Measurements from ENCODE around the gene DGCR8. TPM values are rescaled to one million over a fixed set of nuclear protein-coding genes. Genes with fewer than 3 reads are reported as not detected.

The DGCR8 gene
- total RNA-seq, 1 donor: 7.9 TPM

DNA sequence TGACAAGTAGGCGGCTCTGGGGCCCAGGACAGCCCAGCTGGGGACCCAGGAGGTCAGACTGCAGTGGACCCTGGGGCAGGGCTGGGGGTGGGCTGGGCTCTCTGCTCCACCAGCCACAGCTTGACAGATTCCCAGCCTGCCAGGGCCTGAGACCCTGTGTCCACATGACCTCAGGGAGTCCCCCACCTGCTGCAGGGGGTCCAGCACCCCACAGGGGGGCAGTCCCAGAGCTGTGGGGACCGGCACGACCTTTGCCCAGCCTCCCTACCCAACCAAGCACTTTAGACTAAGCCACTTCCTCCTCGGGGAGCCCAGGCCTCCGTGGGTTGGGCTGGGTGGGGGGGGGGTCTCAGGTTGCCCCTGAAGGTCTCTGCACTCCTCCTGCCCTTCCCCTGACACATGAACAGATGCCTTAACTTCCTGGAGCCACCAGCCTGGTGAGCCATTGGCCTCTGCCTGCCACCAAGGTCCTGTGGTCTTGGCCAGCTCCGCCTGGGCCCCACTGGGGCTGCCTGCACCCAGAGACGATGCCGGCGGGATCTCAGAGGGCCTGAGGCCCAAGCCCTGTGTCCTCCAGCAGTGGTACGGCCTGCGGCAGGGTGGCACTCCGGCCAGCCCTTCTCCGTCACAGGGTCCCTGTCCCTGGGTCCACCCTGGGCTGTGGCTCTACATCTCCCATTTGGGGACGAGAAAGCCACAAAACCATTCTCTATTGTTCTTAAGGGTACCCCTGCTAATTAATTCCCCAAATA is 67.4 kb downstream of the DGCR8 start:
- no peaks in the 10 kb centered on the region for H3K4me1 ChIP-seq (ENCODE audit: insufficient read depth, low read length)
- no peaks in the 10 kb centered on the region for H3K27me3 ChIP-seq (ENCODE audit: insufficient read depth, low read length)
- no peaks in the 10 kb centered on the region for H3K9me3 ChIP-seq (ENCODE audit: low read depth, low read length)
- no peak overlapping the region for H3K4me3 ChIP-seq (ENCODE audit: low read length)

DNA sequence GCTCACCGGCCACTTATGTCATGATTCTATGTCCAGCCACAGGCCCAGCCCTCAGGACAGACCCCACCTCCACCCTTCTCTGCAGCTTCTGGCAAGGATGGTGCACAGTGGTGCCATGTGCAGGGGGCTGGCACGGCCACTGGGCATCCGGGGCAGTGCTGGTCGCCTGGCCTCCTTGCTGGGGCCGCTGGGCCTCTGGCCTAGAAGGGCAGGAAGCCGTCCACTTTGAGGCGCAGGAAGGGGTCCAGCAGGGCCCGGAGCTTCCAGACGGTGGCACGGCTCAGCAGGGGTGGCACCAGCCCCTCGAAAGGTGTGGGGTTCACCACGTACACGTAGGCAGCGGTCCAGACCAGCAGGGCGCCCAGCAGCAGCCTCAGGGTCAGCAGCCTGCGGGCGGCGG is 68.4 kb downstream of the DGCR8 start:
- Histone ChIP-seq H3K4me3 (ENCODE audit: low read length) (no peak overlapping the region), H3K27me3 (ENCODE audit: insufficient read depth, low read length) (no peaks in the 10 kb centered on the region), H3K4me1 (ENCODE audit: insufficient read depth, low read length) (no peaks in the 10 kb centered on the region), H3K9me3 (ENCODE audit: low read depth, low read length) (no peaks in the 10 kb centered on the region)

DNA sequence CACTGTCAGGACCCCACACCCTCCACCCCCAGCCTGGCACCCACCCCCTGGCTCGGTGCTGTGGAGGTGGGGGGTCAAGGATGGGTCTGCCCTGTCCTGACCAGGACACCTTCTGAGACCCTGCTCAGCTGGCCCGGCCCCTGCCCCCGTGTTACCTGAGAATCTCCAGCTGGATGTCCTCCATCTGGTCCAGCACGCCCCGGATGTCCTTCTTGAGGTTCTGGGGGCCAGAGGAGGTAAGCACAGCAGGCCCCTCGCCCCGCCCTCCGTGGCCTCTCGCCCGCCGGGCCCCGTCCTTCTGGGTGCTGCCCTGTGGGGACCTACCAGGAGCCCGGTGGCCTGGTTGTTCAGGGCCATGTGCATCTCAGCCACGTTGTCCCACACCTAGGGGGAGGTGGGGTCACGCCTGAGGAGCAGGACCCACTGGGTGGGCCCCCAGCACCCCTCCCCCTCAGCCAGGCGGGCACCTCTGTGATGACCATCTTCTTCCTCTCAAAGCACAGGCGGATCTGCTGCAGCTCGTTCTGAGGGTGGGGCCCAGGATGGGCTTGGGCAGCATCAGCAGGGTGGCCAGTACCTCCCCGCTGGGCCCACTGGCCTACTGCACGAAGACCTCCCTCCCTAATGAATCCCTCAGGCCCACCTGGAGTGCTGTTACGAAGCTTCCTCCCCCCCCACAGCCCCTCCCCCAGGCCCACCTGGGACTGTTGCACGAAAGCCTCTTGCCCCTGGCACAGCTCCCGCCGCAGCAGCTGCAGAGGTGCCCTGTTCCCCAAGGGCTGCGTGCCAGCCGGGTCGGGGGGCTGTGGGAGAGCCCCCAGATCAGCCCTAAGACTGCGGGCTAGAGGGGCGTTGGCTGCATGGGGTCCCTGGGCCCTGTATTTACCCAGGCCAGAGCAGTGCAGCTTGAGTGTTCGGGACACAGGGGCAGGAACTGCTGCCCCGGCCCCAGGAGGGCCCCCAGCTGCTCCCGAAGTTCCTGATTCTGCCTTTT is 69.5 kb downstream of the DGCR8 start:
- H3K4me1 ChIP-seq (ENCODE audit: insufficient read depth, low read length): no peaks in the 10 kb centered on the region
- no peak overlapping the region for H3K4me3 ChIP-seq (ENCODE audit: low read length)
- no peaks in the 10 kb centered on the region for H3K27me3 ChIP-seq (ENCODE audit: insufficient read depth, low read length)
- no peaks in the 10 kb centered on the region for H3K9me3 ChIP-seq (ENCODE audit: low read depth, low read length)

DNA sequence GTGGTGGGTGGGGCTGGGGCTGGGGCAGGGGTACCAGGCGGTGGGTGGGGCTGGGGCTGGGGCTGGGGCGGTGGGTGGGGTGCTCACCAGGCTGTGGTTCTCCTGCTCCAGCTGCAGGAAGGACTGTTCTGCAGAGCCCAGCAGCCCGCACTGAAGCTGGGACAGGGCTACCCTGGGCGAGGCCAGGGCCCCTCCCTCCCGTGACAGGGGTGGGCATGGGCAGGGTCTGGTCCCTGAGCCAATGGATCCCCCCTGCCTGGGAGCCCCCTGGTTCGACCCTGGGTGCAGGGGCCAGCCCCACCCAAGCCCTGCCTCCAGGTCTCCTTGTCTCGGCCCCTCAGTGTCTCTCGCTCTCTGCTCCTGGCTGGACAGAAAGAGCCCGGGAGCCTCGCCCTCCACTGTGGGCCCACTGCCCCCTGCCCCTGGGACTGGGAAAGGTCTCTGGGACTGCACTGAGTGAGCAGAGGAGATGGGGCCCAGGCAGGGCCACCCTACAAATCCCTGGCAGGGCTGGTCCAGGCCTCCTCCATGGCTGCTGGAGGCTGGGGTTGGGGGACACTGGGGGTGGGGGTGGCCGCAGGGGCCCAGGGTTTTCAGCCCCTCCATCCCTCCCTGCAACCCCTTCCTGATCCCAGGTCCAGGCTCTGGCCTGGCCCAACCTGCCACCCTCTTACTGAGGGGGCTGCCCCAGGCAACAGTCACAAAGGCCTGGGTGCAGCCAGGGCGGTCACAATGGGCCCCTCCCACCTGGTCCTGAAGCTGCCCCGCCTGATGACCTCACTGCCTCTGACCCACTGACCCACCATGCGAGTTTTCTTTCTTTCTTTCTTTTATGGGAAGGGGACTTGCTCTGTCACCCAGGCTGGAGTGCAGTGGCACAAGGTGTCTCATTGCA is 70.6 kb downstream of the DGCR8 start, which contains the start of gene CCDC188:
Gene CCDC188, minus strand, starts transcription at position 675 of the 895 bp plus-strand sequence. Its CDS starts 69 bp downstream, at position 606.
- Histone ChIP-seq H3K4me1 (ENCODE audit: insufficient read depth, low read length) (peaks cover 3% of the 10 kb centered on the region), H3K27me3 (ENCODE audit: insufficient read depth, low read length) (no peaks in the 10 kb centered on the region), H3K9me3 (ENCODE audit: low read depth, low read length) (no peaks in the 10 kb centered on the region), H3K4me3 (ENCODE audit: low read length) (no peak within 1 kb of the TSS)

DNA sequence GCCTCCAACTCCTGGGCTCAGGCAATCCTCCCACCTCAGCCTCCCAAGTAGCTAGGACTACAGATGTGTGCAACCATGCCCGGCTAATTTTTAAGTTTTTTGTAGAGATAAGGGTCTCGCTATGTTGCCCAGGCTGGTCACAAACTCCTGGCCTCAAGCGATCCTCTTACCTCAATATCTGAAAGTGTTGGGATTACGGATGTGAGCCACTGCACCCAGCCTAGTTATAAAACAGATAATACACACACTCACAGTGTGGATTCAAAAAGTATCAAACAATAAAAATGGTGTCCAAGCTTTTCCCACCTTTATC is 71.2 kb downstream of the DGCR8 start:
- H3K9me3 ChIP-seq (ENCODE audit: low read depth, low read length): no peaks in the 10 kb centered on the region
- no peaks in the 10 kb centered on the region for H3K27me3 ChIP-seq (ENCODE audit: insufficient read depth, low read length)
- peaks cover 3% of the 10 kb centered on the region for H3K4me1 ChIP-seq (ENCODE audit: insufficient read depth, low read length)
- H3K4me3 ChIP-seq (ENCODE audit: low read length): no peak overlapping the region

DNA sequence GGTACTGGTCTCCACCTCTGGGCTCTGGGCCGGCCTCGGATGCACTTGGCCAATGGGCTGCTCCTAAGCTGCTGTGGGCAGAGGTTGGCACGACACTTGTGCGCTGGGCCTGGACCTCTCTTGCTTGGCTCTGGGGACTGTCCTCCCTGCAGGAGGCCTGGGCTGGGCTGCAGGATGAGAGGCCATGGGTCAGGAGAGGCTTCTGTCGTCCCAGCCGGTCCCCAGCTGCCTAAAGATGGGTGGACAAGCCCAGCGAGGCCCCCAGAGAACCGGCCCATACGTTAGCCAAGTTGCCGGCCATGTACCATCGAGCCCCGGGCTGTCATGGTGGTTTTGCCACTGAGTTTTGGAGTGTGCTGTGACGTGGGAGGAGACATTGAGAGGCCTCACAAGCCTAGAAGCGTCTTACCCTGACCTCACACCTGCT is 72.4 kb downstream of the DGCR8 start:
- H3K4me3 ChIP-seq (ENCODE audit: low read length): no peak overlapping the region
- H3K4me1 ChIP-seq (ENCODE audit: insufficient read depth, low read length): peaks cover 3% of the 10 kb centered on the region
- H3K9me3 ChIP-seq (ENCODE audit: low read depth, low read length): no peaks in the 10 kb centered on the region
- no peaks in the 10 kb centered on the region for H3K27me3 ChIP-seq (ENCODE audit: insufficient read depth, low read length)

DNA sequence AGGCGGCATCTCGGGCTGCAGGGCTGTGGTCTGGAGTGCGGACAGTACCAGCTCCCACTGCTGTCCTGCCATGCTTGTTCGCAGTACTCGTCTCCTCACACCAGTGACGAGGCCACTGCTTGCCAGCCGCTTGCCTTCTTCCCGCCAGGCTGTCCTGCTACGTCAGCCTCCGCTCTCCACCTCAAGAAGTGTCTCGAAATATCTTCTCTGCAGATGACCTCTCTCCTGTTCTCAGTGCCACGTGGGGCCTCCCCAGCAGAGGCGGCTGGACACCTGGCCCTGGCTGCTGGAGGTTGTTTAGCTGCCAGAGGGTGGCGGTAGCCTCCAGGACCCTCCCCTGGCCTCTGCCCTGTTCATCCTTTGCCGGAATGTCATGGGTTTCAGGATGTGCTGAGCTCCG is 73.9 kb downstream of the DGCR8 start:
- Histone ChIP-seq H3K4me3 (ENCODE audit: low read length) (no peak overlapping the region), H3K27me3 (ENCODE audit: insufficient read depth, low read length) (no peaks in the 10 kb centered on the region), H3K4me1 (ENCODE audit: insufficient read depth, low read length) (peaks cover 3% of the 10 kb centered on the region), H3K9me3 (ENCODE audit: low read depth, low read length) (no peaks in the 10 kb centered on the region)

DNA sequence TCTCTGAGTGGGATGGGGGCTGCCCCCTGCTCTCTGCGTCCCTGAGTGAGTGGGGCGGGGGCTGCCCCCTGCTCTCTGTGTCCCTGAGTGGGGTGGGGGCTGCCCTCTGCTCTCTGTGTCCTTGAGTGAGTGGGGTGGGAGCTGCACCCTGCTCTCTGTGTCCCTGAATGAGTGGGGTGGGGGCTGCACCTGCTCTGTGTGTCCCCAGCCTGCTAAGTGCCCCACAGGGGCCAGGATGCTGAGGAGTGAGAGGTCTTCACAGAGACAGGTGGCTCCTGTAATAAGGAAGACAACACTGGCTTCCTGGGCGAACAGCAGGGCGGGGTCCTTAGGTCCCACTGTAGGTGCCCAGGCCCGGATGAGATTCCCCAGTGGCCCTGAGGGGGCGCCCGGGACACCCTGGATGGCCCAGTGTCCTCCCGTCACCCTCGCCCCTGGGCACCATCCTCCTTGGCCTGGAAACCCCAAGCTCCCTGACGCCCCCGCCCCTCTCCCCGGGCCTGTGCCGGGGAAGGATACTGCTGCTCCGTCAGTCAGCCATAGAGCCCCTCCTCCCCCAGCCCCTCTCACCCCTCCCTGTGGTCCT is 74.7 kb downstream of the DGCR8 start:
- Histone ChIP-seq H3K9me3 (ENCODE audit: low read depth, low read length) (no peaks in the 10 kb centered on the region), H3K4me3 (ENCODE audit: low read length) (no peak overlapping the region), H3K4me1 (ENCODE audit: insufficient read depth, low read length) (peaks cover 3% of the 10 kb centered on the region), H3K27me3 (ENCODE audit: insufficient read depth, low read length) (no peaks in the 10 kb centered on the region)

DNA sequence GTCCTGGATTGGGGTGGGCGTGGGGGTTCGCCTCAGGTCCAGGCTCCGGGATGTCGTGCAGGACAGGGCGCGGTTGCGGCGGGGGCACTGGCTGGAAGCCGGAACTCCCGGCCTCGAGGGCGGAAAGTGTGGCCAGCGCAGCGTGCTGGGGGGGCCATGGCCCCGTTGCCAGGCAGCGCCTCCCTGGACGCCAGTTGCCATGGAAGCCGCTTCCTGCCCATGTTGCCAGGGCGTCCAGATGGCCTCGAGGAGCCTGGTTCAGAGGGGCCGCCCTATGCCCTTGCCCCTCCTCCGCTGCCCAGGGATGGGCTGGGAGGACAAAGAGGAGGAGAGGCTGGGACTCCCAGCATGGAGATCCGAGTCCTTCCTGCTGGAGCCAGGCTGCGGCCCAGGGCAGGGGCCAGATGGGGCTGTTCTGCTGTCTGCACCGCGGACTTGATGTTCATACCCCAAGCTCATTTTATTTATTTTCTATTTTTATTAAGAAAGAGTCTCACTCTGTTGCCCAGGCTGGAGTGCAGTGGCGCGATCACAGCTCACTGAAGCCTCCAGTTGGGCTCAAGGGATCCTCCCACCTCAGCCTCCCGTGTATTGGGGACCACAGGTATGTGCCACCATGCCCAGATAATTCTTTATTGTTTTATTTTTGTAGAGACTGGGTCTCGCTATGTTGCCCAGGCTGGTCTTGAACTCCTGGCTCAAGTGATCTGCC is 75.4 kb downstream of the DGCR8 start:
- Histone ChIP-seq H3K4me1 (ENCODE audit: insufficient read depth, low read length) (peaks cover 3% of the 10 kb centered on the region), H3K4me3 (ENCODE audit: low read length) (no peak overlapping the region), H3K9me3 (ENCODE audit: low read depth, low read length) (no peaks in the 10 kb centered on the region), H3K27me3 (ENCODE audit: insufficient read depth, low read length) (no peaks in the 10 kb centered on the region)

DNA sequence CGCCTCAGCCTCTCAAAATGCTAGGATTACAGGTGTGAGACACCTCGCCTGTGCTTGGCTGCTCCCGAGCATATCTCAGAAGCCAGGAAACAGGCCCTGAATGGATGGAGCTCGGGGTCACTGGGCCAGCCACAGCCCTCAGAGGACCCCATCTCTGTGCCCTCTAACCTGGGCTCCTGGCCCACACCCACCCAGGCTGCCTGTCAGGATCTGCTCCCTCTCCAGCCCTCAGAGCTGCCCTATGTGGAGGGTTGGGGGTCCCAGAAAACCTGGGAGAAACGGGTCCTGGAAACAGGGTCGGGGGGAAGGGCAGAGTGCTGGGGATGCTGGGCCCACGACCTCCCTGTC is 76.0 kb downstream of the DGCR8 start:
- Histone ChIP-seq H3K27me3 (ENCODE audit: insufficient read depth, low read length) (no peaks in the 10 kb centered on the region), H3K4me3 (ENCODE audit: low read length) (no peak overlapping the region), H3K4me1 (ENCODE audit: insufficient read depth, low read length) (peaks cover 3% of the 10 kb centered on the region), H3K9me3 (ENCODE audit: low read depth, low read length) (no peaks in the 10 kb centered on the region)

DNA sequence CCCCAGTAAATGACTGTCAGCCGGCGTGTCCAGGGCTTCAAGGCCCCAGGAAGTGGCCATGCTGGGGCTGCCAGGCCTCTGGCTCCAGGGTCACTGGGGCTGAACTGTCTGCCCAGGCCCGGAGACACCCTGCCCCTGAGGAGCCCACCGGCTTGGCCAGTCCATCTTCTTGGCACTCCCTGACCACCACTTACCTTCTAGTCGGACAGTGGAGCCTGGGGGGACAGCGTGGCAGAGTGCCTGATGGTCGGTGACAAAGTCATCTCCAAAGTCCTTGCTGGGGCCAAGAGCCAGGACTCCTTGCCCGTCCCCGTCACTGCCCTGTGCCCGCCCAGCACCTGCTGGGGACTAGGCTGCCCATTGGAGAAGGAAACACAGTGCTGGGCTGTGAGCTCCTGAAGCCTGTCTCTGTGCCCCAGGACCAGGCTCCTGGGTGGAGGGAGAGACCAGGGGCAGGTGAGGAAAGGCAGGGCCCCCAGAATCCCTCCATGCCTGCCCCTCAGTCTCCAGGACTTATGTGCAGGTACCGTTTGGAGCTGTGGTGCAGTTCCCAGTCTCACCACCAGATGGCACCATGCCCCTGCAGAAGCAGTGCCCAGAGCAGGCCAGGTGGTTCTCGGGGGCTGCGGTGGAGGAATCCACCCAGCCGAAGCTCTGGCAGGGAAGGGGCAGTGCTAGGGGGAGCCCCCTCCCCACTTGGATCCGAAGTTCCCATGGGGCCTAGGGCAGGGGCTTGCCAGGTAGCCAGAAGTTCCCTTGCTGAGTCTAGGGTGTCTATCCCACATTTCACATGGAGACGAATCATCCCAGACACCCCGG is 76.8 kb downstream of the DGCR8 start:
- Histone ChIP-seq H3K4me3 (ENCODE audit: low read length) (no peak overlapping the region), H3K4me1 (ENCODE audit: insufficient read depth, low read length) (peaks cover 3% of the 10 kb centered on the region), H3K27me3 (ENCODE audit: insufficient read depth, low read length) (no peaks in the 10 kb centered on the region), H3K9me3 (ENCODE audit: low read depth, low read length) (no peaks in the 10 kb centered on the region)

DNA sequence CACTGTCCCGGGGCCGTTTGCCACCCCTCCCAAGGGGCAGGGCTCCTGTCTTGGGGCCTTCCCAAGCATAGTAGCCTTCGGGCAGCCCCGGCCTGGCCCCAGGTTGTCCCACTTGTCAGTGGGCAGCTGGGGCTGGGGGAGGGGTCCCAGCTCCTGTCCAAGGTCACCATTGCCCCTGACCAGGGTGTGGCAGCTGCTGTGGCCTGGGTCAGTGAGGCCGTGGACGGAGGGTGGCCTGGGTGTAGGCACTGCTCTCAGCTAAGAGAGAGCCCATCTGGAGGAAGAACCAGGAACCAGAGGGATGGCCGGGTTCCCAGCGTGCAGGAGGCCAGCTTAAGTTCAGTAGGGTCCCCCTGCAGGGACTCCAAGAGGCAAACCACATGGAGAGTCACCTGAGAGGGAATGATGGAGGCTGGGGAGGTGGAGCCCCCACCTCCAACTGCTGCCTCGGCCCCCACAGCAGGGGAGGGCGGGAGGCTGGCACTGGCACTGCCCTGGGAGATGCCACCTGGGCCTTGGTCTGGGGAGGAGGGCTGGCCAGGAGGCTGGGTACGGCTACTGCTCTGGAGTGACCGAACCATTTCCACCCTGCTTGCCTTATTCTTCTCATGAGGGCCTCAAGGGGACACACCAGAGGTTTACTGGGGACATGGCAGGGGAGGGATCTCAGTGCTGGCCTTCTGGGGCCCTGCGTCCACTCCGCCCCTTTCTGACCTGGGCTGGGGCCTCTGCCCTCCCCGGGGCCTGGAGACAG is 77.6 kb downstream of the DGCR8 start:
- H3K27me3 ChIP-seq (ENCODE audit: insufficient read depth, low read length): no peaks in the 10 kb centered on the region

More for the DNA sequence above, 77.6 kb downstream of the DGCR8 start:
- no peak overlapping the region for H3K4me3 ChIP-seq (ENCODE audit: low read length)
- H3K4me1 ChIP-seq (ENCODE audit: insufficient read depth, low read length): peaks cover 3% of the 10 kb centered on the region
- H3K9me3 ChIP-seq (ENCODE audit: low read depth, low read length): no peaks in the 10 kb centered on the region
